Measurements from ENCODE around the gene CGB2. TPM values are rescaled to one million over a fixed set of nuclear protein-coding genes. Genes with fewer than 3 reads are reported as not detected.
A peak's percentile ranks its signal among the peaks of the same experiment; 100 is the strongest.

Gene CGB2
- total RNA-seq, 2 donors from 2014 or later = not detected

DNA sequence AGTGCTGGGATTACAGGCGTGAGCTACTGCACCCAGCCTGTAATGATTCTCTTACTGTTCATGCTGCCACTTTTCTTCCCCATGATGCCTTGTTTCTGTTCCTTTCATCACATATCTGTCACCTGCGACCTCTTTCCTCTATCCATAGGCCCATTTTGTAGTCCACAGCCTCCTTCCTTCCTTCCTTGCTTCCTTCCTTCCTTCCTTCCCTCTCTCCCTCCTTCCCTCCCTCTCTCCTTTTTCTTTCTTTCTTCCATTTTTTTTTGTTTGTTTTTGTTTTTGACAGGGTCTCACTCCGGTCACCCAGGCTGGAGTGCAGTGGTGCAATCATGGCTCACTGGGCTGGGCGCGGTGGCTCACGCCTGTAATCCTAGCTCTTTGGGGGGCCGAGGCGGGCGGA, 42.8 kb upstream of the CGB2 start:
- Histone ChIP-seq H3K9ac (ENCODE audit: low read depth in 2 of 2, low read length in 2 of 2) (no peak overlapping the region), H3K27ac (no peak overlapping the region), H3K4me1 (peaks cover 9% of the 10 kb centered on the region), H3K27me3 (no peaks in the 10 kb centered on the region), H3K9me3 (no peaks in the 10 kb centered on the region), H3K36me3 (no peaks in the 10 kb centered on the region), H3K4me3 (no peak overlapping the region)
- no peak for DNase-seq
- TF ChIP-seq, protein P1, sequence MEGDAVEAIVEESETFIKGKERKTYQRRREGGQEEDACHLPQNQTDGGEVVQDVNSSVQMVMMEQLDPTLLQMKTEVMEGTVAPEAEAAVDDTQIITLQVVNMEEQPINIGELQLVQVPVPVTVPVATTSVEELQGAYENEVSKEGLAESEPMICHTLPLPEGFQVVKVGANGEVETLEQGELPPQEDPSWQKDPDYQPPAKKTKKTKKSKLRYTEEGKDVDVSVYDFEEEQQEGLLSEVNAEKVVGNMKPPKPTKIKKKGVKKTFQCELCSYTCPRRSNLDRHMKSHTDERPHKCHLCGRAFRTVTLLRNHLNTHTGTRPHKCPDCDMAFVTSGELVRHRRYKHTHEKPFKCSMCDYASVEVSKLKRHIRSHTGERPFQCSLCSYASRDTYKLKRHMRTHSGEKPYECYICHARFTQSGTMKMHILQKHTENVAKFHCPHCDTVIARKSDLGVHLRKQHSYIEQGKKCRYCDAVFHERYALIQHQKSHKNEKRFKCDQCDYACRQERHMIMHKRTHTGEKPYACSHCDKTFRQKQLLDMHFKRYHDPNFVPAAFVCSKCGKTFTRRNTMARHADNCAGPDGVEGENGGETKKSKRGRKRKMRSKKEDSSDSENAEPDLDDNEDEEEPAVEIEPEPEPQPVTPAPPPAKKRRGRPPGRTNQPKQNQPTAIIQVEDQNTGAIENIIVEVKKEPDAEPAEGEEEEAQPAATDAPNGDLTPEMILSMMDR (IDR thresholded peaks at IDR 0.05) = no peak
- intact Hi-C loops (cut with DNase I) = no loop called here

DNA sequence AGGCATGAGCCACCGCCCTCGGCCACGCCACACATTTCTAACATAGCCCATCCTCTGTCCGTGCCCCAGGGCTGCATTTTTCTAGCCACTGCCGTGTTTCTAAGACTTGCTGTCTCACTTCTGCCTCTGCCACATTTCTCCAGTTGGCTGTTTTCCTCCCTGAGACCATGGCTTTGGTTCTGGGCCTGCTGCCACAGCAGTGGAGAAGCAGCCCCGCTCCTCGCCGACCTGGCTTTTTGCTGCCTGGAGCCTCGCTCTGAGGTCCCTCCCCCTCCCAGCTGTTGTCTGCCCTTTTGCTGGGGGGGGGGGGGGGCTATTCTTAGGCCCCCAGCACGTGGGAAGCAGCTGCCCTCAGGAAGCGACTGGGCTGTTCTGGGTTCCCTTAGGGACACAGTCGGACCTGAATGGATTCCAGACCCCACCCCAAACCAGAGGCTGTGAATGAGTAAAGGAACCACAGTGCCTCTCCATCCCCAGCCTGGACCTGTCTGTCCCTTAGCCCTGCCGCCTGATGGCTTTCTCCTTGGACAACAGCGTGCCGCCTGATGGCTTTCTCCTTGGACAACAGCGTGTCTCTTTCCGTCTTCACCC, 41.9 kb upstream of the CGB2 start:
- H3K4me1 ChIP-seq = peaks cover 9% of the 10 kb centered on the region
- no peaks in the 10 kb centered on the region for H3K27me3 ChIP-seq
- H3K36me3 ChIP-seq = no peaks in the 10 kb centered on the region
- H3K9me3 ChIP-seq = no peaks in the 10 kb centered on the region
- TF ChIP-seq, protein P1 (IDR thresholded peaks at IDR 0.05) = no peak
- no peak overlapping the region for H3K27ac ChIP-seq
- no peak for DNase-seq
- H3K4me3 ChIP-seq = no peak overlapping the region
- intact Hi-C loops (cut with DNase I) = no loop called here
- no peak overlapping the region for H3K9ac ChIP-seq (ENCODE audit: low read depth in 2 of 2, low read length in 2 of 2)

DNA sequence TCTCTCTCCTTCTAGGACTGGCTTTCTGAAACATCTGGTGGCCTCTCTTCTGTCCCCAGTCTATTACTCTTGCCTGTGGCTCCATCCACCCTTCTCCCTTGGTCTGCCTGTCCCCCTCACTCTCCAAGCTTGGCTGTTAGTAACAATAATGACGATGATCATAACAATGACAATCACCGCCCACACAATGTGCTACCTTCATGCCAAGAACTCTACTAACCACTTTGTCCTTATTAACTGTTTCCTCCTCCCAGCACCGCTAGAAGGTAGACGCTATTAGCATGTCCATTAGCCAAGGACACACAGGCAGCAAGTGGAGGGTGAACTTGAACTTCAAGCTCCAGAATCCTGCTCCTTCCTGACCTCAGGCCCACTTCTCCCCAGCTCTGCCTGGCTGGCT, 41.3 kb upstream of the CGB2 start:
- Histone ChIP-seq H3K27ac (no peak overlapping the region), H3K9me3 (no peaks in the 10 kb centered on the region), H3K9ac (ENCODE audit: low read depth in 2 of 2, low read length in 2 of 2) (no peak overlapping the region), H3K36me3 (no peaks in the 10 kb centered on the region), H3K4me3 (no peak overlapping the region), H3K4me1 (peaks cover 9% of the 10 kb centered on the region), H3K27me3 (no peaks in the 10 kb centered on the region)
- TF ChIP-seq, protein P1 (IDR thresholded peaks at IDR 0.05) = no peak
- intact Hi-C loops (cut with DNase I) = no loop called here
- no peak for DNase-seq

DNA sequence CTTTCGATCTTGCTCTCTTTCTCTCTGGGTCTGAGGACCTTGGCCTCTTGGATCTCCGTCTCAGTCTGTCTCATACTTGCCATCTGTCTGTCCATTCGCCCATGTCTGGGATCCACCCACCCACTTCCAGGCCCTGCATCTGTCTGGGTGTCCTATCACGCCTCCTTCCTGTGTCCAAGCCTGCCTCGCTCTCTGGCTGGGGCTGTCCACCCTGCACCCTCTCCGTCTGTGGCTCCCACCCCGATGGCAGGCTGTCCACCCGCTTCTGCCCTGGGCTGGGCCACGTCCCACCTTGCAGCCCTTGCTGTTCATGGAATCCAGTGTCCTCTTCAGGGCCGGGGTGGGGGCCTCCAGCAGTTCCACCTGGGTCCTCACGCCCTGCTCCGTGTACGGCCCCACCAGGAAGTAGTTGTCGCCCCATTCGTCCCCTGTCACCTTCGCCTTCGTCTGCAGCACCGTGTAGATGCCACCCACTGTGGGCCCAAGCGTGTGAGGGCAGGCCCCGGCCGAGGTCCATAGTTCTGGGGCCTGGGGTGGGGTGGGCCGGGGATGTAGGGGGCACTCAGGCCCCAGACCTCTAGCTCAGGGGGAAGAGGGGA, 40.6 kb upstream of the CGB2 start:
- H3K9me3 ChIP-seq = no peaks in the 10 kb centered on the region
- H3K27me3 ChIP-seq = no peaks in the 10 kb centered on the region
- H3K27ac ChIP-seq = no peak overlapping the region
- H3K4me1 ChIP-seq = peaks cover 9% of the 10 kb centered on the region
- no peak overlapping the region for H3K4me3 ChIP-seq
- DNase-seq = no peak
- intact Hi-C loops (cut with DNase I) = no loop called here
- no peaks in the 10 kb centered on the region for H3K36me3 ChIP-seq
- TF ChIP-seq, protein P1 (IDR thresholded peaks at IDR 0.05) = no peak
- no peak overlapping the region for H3K9ac ChIP-seq (ENCODE audit: low read depth in 2 of 2, low read length in 2 of 2)

DNA sequence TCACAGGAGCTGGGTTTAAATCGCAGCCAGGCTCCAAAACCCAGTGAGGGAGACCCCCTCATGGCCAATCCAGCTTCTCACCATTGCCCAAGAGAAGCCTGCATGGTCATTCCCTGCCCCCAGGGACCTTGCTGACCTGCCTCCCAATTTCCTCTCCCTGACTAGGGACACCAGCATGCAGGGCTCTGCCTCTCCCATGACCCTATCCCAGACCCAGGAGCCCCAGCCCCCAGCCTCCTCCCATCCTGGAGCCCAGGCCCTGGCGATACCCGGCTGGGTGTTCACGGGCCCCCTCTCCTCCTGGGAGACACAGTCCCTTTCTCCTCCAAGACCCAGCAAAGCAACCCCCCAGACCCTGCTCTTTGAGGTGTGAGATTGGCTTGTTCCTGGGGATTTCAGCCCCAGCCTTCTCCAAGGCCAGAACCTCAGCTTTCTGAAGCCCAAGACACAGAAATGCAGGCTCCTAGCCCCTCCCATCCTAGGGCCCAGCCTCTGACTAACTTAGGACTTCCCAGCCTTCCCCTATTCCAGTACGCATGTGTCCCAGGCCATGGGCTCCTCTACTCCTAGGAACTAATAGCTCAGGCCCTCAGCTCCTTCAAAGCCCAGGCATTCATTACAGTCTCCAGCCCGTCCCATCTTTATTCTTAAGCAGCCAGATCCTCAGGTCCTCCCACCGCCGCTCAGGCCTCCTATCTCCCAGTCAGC, 39.7 kb upstream of the CGB2 start:
- intact Hi-C loops (cut with DNase I) = no loop called here
- Histone ChIP-seq H3K9me3 (no peaks in the 10 kb centered on the region), H3K4me1 (peaks cover 9% of the 10 kb centered on the region), H3K27me3 (no peaks in the 10 kb centered on the region), H3K4me3 (peak overlapping the region; percentile 76), H3K9ac (ENCODE audit: low read depth in 2 of 2, low read length in 2 of 2) (peak overlapping the region; percentile 88 to 99), H3K36me3 (no peaks in the 10 kb centered on the region), H3K27ac (peak overlapping the region; percentile 86)
- DNase-seq = peak; percentile 78
- TF ChIP-seq, protein P1 (IDR thresholded peaks at IDR 0.05) = no peak
